CD4-positive, alpha-beta T cell treated with Interleukin-15 for 1 hour (primary cell): ENCODE measurements around the gene CMTM3.
"Not testable (repeated sequence)": the region's sequence is repeated elsewhere in the genome, so short reads cannot be mapped to it uniquely, and the experiment has no call there.

ENCODE experiments used
- DNase-seq: peaks from one replicate; pipeline ENCODE4 v3.0.0-alpha.2; 2020

CMTM3 gene

DNA sequence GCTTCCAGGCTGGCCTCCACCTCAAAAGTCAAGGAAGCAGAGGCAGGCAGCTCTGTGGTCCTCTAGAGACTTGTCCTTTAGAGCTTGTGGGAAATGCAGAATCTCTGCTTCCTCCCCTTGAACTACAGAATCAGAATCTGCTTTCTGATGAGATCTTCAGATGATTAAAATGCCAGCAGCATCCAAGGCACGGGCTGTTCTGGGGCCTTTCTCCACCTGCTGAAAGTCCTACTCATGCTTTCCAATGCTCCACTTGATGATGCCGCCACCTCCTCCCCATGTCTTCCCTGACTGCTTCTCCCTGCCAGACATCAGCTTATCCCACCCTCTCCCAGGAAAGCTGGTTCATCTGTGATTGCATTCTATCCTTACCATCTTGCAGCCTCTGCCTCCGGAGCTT, 33.3 kb downstream of the CMTM3 start:
- DNase-seq: no peak

DNA sequence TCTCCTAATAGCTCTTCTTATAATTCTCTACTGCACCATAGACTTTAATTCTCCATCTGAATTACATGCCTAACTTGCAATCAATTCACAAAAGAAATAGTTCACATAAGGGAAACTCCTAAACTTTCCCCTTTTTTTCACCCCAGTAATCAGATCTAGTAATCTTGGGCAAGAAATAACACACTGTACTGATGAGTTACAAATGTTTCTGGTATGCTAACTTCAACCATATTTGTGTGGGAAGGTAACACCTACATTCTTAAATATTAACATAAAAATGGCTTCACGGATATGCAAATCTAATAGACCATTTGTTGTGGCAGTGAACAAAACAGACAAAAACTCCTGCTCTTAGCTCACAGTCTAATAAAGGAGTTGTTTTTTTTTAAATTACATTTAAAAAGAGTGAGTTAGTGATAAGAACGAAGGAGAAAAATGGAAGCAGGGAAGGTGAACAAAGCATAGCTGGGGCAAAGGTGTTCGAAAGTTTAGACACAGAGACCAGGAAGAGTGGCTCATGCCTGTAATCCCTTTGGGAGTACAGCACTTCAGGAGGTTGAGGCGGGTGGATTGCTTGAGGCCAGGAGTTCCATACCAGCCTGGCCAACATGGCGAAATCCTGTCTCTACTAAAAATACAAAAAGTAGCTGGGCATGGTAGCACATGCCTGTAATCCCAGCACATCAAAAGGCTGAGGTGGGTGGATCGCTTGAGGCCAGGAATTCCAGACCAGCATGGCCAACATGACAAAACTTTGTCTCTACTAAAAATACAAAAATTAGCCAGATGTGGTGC, 34.8 kb downstream of the CMTM3 start:
- DNase-seq: no peak

DNA sequence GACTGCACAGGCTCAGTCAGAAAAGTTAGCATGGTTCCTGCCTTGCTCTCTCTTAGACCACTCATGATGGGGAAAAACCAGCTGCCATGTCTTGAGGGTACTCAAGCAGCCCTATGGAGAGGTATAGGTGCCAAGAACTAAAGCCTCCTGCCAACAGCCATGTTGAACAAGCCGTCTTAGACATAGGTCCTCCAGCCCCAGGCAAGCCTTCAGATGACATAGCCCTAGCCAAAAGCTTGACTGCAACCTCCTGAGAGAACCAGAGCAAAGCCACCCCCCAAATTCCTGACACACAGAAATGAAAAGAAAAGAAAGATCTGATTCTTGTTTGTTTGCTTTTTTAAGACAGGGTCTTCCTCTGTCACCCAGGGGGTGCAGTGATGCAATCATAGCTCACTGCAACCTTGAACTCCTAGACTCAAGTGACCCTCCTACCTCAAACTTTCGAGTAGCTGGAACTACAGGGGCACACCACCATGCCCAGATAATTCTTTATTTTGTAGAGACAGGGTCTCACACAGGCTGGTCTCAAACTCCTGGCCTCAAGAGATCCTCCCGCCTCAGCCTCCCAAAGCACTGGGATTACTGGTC, 36.3 kb downstream of the CMTM3 start:
- no peak for DNase-seq

DNA sequence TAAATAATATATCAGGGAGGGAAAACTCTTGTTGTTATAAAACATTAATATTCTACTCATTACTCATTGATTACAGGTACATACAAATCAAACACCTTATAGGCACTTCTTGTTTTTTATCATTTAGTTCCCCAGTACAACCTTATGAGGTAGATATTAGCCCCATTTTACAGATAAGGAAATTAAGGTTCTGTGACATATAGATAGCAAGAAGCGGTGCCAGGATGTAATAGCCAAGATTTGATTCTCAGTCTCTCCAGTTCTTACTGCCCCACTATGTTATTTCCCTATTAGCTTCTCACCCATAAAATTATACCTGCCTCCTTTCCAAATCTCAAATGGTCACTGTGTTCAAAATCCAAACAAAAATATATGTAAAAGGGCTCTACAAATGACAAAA, 36.9 kb downstream of the CMTM3 start:
- no peak for DNase-seq

DNA sequence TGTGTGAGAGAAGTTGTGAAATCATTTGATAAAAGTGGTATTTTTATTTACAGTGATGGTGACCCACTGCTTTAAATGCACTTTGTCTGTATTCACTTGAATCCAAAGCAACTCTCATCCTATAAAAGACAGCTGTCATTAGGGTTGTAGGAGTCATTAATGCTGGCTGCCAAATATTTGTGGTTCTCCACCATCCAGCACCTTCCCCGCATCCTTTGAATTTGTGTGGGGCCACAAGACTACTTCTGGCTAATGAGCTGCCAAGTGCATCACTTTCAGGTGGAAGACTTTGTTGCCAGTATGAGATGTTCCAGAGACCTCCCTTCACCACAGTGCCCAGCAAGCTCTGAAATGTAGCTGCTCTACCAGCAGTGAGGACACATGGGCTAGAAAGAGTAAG, 43.4 kb downstream of the CMTM3 start:
- DNase-seq: no peak

DNA sequence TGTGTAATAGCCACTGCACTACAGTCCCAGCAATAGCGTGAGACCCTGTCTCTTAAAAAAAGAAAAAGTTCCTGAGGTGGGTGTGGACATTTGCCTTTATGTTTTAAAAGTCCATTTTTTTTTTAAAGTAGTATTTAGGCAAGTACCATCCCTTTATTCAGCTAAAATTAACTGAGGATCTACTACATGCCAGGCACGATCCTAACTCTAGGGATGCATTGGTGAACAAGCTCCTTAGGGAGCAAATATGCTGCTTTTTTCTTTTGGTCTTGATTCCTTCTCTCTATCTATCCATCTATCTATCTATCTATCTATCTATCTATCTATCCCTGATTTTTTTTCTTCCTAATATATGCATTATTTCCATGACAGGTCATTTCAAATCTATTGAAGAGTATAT, 44.7 kb downstream of the CMTM3 start:
- no peak for DNase-seq

DNA sequence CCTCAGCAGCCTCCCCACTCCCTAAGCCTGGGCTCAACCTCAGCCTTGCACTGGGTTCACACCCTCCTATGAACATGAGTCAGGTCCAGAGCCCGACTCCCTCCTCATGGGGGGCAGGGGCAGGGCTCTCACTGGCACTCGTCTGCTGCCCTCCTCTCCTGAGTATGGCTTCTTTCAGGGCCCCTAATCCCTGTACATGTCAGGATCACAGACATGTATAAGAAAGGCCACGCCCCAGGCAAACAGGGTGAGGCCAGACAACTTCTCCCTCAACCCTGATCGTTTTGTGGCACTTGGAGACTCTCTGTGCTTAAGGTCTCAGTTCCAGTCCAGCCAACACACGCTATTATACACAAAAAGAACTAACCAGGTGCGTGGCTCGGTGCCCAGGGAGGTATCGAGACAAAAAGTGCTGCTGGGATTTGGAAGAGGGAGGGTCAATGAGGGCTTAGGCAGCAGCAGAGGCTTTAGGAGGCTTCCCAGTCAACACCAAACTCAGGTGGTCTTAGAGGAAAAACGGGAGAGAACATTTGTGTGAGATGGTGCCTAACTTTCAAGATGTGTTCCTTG, 45.2 kb downstream of the CMTM3 start:
- DNase-seq: no peak

DNA sequence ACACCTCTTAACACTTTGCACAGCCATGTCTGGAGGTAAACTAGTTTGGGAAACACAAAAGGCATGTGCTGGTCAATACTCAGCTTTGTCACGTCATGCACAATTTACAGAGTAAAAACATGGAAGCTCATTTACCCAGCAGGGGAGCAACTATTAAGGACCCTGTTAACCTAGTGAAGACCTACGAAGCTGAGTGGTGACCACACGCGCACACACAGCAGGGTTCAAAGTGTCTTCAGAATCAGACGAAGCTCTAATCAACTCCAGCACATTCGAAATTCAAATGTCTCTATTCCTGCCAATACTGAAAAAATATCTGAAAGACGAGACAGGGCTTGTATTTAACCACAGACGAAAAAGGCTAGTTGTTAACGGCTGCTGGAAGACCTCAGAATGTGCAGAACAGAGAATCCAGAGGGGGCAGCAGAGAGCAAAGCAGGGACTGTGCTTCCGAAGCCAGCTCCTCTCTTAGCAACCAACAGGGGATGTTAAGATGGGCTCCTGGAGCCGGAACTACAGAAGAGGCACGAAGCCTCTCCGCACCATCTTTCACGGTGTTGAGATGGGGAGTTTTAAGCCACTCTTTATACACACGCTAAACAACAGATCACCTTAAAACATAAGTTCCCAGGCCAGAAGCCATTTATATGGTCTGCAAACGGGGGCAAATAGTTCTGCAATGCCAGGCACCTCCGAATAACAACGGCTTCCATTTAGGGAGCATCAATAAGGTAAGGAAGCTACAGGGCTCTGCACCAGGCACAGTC, 46.4 kb downstream of the CMTM3 start:
- DNase-seq: peak; percentile 80

DNA sequence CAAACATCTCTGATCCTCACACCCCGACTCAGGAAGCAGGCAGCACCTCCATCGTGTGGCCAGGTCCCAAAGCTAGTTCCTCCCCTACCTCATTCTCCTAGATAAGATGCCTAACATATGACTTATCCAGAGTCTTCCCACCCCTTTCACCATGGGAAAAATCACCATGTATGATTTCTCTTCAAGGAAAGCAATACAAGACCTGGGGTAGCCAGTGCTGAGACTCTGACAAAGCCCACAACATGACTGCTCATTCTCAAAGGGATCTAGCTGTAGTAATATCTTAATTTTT, 46.9 kb downstream of the CMTM3 start:
- no peak for DNase-seq

DNA sequence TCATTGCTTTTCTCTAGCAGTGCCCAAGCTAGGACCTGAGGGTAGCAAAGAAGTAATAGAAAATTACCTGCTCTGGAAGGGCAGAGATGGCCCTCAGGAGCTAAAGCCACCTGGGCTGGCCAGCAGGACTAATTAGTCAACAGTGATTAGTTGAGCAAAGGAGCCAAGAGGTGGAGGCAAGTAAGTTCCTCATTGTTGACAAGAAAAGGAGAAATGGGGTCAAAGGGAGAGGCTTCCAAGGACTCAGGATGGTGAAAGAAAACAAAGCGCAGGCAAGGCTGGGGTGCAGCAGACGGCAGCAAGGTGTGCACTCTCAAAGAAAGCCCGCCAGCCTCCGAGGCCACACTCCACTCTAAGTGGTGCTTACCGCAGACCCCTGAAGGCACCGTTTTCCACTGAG, 47.5 kb downstream of the CMTM3 start:
- no peak for DNase-seq

DNA sequence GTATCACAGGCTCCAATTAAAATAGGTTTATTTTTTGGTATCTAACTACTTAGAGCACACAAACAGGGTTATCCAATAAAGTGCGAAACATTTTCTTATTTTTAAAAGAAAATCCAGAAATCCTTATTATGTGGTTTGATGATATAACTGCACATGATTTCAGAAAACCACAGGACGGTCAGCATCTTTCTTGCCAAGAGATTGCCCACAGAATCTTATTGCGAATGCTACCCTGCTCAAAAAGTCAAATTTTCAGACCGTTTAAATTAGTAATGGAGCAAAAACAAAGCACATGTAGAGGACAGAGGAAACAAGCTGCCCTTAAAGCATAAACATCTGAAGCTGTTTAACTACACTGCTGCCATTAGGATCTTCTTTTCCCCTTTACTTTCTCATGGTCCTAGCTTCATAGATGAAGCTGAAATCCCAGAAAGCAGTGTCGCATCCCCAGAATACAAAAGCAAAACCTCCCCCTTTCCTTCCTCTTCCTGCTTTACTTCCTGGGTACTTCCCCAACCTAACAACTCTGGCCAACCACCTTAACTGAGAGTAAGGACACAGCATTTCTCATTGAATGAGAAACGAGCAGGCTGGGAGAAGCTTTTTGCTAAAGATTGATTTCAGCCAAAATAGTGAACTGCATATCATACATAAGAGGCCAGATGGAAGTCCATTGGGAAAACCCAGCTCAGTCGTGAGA, 48.3 kb downstream of the CMTM3 start:
- DNase-seq: no peak

DNA sequence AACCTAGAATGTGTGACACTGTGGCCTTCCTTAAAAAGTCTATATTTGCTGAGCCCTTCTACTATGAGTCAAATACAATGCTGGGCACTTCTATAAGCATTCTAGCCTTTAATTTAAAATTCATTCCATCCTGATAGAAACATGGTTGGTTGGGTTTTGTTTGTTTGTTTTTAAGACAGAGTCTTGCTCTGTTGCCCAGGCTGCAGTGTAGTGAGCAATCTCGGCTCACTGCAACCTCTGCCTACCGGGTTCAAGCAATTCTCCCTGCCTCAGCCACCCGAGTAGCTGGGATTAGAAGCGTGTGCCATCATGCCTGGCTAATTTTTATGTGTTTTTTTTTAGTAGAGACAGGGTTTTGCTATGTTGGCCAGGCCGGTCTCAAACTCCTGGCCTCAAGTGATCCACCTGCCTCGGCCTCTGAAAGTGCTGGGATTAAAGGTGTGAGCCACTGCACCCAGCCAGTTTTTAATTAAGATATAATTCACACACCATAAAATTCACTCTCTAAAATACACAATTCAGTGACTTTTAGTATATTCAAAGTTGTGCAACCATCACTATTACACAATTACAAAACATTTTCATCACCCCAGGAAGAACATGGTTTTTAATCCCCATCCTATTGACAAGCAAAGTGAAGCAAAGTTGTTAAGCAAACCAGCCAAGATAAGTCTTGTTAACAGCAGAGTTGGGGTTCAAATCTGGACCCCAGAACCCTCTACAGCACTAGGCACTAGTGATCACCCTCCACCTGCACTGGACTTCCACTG, 49.3 kb downstream of the CMTM3 start:
- no peak for DNase-seq

DNA sequence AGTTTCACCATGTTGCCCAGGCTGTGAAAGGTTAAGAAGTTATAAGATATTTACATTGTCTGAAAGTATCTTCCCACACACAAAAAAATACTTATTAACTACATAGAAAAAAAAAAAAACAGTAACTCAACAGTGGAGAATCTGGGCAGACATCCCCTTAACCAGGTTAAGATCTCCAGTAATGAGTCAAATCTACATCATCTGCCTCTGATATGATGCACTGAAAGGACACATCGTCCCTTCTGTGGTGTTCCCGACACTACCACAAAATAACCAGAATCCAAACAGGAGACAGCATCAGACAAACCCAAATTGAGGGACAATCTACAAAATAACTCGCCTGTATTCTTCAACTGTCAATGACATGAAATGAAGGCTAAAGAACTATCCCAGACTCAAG, 52.0 kb downstream of the CMTM3 start:
- DNase-seq: no peak

DNA sequence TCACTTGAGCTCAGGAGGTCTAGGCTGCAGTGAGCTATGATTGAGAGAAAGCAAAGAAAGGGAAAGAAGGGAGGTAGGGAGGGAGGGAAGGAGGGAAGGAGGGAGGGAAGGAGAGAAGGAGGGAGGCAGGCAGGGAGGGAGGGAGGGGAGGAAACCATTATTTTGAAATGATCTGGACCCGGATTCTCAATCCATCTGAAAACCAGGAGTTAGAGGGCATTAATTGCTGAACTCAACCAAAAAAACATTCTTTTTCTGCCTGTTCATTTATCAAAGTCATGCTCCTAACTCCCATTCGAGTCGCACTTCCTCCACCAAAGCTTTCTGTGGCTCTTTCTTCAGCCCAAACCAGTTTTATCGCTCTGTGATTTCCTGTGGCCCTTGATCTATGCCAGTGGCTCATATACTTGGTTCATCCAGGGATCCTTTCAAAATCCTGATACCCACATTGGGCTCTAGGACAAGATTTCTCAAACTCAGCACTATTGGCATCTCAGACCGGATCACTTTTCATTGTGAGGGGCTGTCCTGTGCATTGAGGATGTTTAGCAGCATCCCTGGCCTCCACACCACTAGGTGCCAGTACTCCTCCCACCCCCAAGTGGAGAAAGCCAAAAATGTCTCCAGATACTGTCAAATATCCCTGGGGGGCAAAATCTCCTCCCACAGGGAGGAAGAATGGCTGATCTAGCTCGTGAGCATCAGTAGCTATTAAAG, 53.8 kb downstream of the CMTM3 start:
- DNase-seq: no peak

DNA sequence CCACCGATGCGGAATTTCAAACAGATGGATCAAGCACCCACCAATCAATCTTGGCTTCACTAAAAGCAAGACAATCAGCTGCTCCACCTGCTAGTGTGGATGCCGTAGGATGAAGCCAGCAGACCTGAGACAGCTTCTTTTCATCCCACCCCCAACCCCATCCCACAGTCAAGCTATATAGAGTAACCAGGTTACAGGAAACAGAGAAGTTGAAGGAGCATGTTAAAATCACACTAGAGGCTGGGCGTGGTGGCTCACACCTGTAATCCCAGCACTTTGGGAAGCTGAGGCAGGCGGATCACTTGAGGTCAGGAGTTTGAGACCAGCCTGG, 54.3 kb downstream of the CMTM3 start:
- no peak for DNase-seq

DNA sequence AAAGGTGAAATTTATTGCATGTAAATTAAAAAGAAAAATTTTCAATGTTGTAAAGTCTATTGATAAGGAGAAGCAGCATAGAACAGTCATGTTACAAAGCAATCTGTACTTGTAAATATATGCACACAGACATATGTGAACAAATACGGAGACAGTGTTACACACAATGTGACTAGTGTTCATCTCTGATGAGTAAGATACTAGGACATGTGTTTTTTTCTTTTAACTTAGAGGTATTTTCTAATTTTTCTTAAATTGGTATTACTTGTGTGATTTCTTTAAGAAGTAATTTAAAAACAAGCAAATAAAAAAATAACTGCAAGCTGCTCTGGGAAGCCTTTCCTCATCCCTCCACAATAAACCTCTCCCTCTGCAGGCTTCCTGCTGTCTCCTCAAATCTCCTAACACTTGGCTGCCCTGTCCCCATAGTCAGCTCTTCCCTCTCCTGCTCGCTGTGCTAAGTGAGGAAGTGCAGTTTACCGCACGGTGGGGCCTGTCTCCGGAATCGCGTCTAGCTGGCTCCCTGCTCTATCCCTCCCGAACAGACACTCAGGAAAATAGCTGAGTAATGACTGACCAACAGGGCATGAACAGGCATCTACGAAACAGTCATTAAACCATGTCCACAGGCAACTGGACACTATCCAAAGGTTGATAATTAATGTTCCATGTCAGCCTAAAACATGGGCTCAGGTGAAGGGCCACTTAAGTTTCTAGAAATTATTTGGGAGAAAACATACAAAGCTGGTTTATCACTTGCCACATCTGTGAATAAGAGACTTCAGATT, 56.1 kb downstream of the CMTM3 start:
- DNase-seq: no peak

DNA sequence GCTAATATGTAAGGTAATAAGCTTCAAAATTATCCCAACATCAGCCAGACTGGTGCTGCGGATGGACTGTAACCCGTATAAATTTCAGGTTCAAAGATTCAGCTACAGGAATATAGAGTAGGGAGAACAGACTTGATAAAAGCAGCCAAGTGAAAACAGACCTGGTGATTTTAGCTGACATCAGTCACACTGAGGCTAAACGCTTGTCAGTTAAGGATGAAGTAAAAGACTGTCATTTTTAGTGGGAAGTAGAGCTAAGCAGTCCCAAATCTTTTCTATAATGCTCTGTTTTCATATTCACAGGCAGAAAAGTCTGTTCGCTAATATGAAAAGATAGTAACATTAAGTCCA, 56.7 kb downstream of the CMTM3 start:
- DNase-seq: no peak

DNA sequence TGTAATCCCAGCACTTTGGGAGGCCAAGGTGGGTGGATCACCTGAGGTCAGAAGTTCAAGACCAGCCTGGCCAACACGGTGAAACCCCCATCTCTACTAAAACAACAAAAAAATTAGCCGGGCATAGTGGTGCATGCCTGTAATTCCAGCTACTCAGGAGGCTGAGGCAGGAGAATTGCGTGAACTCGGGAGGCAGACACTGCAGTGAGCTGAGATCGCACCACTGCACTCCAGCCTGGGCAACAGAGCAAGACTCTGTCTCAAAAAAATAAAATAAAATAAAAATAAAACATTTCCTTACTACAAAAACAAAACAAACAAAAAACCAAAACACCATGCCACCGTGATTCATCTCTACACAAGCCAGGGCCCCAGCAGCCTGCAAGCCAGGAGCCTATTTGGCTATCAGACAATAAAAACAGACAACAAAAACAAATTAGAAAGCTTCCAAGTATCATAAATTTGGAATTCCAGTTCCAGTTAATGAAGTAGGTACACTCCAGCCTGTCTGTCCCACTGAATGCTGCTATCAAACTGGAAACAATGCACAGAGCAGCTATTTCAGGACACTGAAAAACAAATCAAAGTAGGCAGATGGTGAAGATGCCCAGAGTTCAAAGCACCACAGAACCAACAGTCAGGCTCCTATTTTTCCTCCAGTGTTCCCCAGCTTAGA, 57.3 kb downstream of the CMTM3 start:
- DNase-seq: not testable (repeated sequence)

DNA sequence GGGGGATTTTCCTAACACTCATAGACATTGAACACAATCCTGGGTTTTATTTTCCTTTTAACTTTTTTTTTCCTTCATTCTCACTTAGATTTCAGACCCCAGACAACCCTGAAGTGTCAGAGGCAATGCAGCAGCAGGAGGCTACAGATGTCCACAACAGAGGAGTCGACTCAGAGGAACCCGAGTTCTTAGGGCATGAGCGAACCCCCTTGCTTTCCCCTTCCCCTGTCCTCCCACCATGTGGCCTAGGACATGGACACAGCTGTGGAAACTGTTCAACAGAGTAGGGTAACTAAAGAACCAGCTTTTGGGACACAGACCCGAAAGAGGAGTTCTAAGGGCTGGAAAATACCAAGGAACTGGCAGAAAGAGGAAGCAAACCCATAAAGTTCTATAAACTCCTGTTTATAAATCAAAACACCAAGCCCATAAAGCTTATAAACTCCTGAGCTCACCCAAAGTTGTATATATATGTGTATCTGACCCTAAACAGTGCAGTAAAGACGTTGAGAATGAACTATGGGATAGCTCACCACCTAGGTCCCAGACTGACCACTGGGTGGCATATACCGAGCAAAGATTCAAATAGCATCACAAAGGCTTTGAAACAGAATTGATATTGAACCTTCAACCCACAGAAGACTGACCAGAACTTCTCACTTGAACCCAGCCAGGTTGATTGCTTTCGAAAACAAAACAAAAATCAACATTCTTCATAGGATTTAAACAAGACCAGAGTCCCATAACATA, 58.1 kb downstream of the CMTM3 start:
- no peak for DNase-seq
